Measurements from ENCODE around the gene FBXL16. TPM values are rescaled to one million over a fixed set of nuclear protein-coding genes. Genes with fewer than 3 reads are reported as not detected.

The FBXL16 gene
- total RNA-seq, 2 experiments from 2014 or later: 12.7 to 14.3 TPM

DNA sequence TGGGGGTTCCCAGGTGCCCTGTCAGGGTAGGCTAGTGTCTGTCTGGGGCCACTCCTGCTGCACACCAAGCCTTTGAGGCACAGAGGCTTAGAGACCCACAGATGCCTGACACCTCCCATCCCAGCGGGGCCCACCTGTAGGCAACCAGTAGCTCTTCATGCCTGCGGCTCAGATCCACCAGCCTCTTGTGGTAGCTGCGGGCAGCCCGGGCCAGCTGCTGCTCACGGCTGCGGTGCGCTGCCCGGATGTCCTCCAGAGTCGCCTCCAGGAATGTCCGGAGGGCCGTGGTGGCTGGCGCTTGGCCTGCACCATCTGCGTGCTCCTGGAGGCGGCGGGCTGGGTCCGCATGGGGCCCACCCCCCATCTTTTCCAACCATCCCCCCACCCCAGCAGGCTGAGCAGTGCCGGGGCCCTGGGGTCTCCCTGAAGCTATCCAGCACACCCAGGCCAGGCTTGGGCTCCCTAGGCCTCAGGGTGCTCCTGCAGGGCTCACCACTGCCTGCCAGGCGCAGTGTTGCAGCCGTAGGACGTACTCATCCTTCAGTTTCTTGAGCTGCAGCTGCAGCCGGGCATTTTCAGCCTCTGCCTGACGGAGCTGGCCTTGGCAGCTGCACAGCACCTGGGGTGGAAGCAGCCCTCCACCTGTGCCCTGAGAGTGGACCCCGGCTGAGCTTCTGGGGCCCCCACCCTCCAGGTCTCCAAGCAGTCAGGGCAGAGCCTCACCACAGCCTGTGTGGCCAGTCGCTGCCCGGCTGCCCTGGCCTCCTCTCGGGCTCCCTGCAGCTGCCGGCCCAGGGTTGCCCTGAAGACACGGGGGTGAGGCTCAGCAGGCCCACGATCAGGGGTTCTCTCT, 18.8 kb upstream of the FBXL16 start:
- Mint-ChIP-seq H3K9me3 (no peaks in the 10 kb centered on the region), H3K4me1 (peaks cover 12% of the 10 kb centered on the region), H3K27ac (no peak overlapping the region), H3K36me3 (ENCODE audit: low read depth) (no peaks in the 10 kb centered on the region), H3K27me3 (no peaks in the 10 kb centered on the region), H3K4me3 (no peak overlapping the region)
- ChIA-PET CTCF (interaction anchor here (0.5 to 2.3 kb wide), 7 partner anchors 12 to 268 kb away, joined by 3 to 14 read pairs (median 4); partner anchors contain the start of gene CIAO3), POLR2A (no interaction called here)
- DNase-seq: no peak

DNA sequence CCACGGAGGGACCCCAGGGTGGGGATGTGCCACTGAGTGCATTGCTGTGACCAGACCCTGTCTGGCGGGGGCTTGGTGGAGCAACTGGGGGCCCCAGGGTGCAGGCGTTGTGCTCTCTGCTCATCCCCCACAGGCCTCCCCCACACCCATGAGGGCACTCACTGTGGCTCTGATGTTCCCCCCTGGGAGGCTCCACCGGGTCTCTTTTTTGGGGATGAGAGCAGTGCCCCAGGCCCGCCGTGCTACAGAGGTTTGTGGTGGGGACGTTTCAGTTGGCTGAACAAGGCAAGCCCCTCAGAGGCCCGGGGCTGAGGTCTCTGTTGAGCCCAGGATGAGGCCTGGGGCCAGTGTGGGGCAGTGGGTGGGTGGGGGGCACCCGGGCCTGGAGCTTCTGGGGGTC, 18.1 kb upstream of the FBXL16 start:
- Mint-ChIP-seq H3K4me1 (peaks cover 12% of the 10 kb centered on the region), H3K4me3 (no peak overlapping the region), H3K9me3 (no peaks in the 10 kb centered on the region), H3K27ac (no peak overlapping the region), H3K27me3 (peaks cover 1% of the 10 kb centered on the region), H3K36me3 (ENCODE audit: low read depth) (no peaks in the 10 kb centered on the region)
- ChIA-PET CTCF (interaction anchor here (0.5 to 2.1 kb wide), 5 partner anchors 12 to 27 kb away, joined by 3 to 8 read pairs (median 4); partner anchors contain the start of gene CIAO3), POLR2A (no interaction called here)
- DNase-seq: no peak

DNA sequence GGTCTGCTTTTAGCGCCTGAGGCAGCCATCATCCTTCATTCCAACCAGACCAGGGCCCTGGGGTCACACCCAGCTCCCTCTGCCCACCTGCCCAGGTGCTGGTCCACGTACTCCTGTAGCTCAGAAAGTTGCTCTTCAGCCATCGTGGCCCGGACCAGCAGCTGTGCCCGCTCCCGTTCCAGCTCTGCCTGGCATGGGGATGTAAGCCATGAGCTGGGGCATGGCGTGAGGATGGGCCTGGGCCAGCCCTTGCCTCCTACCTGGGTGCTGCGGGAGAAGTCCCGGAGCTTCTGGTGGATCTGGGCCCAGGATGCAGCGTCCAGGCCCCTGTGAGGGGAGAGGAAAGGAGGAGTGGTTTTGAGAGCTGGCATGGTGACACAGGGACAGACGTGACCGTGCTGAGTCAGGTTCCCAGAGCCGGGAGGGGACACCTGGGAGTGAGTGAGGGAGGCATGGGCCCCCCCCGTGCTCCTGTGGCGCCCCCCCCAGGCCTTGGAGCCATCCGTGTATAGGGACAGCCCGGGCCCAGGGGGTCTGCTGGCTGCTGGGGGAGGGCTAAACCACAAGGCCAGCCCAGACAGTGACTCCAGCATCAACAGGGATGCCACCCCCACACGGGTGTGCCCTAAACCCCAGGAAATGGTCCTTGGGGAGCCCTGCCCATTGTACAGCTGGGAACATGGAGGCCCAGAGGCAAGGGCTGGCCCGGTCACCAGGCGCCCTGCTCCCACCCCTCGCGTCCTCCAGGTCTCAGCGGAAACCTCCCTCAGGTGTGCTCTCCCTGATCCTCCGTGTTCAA, 17.4 kb upstream of the FBXL16 start:
- ChIA-PET CTCF (interaction anchor here (0.7 to 2.1 kb wide), 3 partner anchors 9 to 28 kb away, joined by 3 to 8 read pairs (median 4); partner anchors contain the start of gene CIAO3), POLR2A (no interaction called here)
- no peaks in the 10 kb centered on the region for H3K36me3 Mint-ChIP-seq (ENCODE audit: low read depth)
- H3K27me3 Mint-ChIP-seq: peaks cover 2% of the 10 kb centered on the region
- H3K27ac Mint-ChIP-seq: peak overlapping the region; percentile 19
- DNase-seq: no peak
- H3K4me3 Mint-ChIP-seq: no peak overlapping the region
- peaks cover 12% of the 10 kb centered on the region for H3K4me1 Mint-ChIP-seq
- H3K9me3 Mint-ChIP-seq: no peaks in the 10 kb centered on the region

DNA sequence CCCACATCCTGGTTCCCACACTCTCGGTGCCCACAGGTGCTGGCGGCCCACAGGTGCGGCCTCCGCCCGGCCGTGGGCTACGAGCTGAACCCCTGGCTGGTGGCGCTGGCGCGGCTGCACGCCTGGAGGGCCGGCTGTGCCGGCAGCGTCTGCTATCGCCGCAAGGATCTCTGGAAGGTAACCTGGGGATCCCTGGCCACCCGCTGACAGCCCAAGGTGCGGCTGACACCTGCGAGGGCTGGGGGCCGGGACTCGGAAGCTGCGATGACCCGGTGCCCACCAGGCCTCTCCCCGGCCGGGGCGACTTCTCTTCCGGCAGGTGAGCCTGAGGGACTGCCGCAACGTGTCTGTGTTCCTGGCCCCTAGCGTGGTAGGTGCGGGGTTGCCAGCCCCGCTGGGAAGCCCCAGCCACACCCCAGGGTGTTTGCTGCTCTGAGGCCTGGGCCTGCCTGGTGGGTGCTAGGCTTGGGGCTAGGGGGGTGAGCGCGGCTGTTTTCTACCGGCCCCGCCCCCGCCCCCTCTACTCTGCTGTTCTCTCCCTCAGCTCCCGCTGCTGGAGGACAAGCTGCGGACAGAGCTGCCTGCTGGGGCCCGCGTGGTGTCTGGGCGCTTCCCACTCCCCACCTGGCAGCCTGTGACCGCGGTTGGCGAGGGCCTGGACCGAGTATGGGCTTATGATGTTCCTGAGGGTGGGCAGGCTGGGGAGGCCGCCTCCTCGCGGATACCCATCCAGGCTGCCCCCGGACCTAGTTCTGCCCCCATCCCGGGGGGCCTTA, 16.4 kb upstream of the FBXL16 start:
- POLR2A ChIA-PET: interaction anchor here (0.5 to 1.1 kb wide), 3 partner anchors 27 to 1328 kb away, joined by 3 to 6 read pairs (median 4); no protein-coding TSS in a partner anchor
- H3K36me3 Mint-ChIP-seq (ENCODE audit: low read depth): no peaks in the 10 kb centered on the region
- peaks cover 12% of the 10 kb centered on the region for H3K4me1 Mint-ChIP-seq
- H3K27me3 Mint-ChIP-seq: peaks cover 2% of the 10 kb centered on the region
- DNase-seq: no peak
- H3K27ac Mint-ChIP-seq: no peak overlapping the region
- CTCF ChIA-PET: interaction anchor here (0.7 to 2.2 kb wide), 8 partner anchors 8 to 66 kb away, joined by 3 to 9 read pairs (median 4); partner anchors contain the start of genes CHTF18, CIAO3 and RPUSD1
- peak overlapping the region; percentile 32 for H3K4me3 Mint-ChIP-seq
- no peaks in the 10 kb centered on the region for H3K9me3 Mint-ChIP-seq

DNA sequence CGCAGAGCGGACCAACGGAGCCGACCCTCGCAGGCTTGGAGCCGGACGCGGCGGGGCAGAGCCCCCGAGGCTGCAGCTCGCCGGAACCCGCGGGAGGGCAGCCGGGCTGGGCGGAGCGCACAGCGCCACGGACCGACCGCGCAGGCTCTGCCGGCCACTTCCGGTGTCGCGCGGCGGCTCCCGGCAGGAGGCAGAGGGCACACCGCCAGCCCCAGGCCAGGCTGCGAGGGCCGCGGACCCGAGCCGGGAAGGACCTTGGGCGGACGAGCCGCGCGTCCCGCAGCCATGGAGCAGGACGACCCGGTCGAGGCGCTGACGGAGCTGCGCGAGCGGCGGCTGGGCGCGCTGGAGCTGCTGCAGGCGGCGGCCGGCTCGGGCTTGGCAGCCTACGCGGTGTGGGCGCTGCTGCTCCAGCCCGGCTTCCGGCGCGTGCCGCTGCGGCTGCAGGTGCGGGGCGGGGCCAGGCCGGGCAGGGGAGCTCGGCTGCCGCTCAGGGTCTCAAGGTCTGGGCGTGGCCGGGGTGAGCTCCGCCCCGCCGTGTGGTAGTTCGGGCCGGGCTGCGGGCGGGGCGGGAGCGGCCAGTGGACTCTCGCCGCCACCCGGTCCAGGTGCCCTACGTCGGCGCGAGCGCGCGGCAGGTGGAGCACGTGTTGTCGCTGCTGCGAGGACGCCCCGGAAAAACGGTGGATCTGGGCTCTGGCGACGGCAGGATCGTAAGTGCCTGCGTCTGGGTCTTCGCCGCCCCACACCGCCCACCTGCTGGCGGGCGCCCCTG, 15.6 kb upstream of the FBXL16 start, which contains the start of gene ANTKMT:
ANTKMT (plus strand) TSS at position 157 of the 775 bp plus-strand sequence; CDS start at position 286, 129 bp downstream.
- Mint-ChIP-seq H3K27me3 (peaks cover 6% of the 10 kb centered on the region), H3K27ac (peak within 1 kb of the TSS; percentile 76), H3K4me1 (peaks cover 14% of the 10 kb centered on the region), H3K4me3 (peak within 1 kb of the TSS; percentile 68), H3K36me3 (ENCODE audit: low read depth) (no peaks in the 10 kb centered on the region), H3K9me3 (no peaks in the 10 kb centered on the region)
- POLR2A ChIA-PET: interaction anchor here (0.8 to 1.1 kb wide), 3 partner anchors 26 to 85 kb away, joined by 3 to 4 read pairs (median 3); partner anchors contain the start of gene METTL26
- DNase-seq: peak; percentile 68
- CTCF ChIA-PET: interaction anchor here (0.6 to 2.2 kb wide), 7 partner anchors 9 to 895 kb away, joined by 3 to 9 read pairs (median 4); partner anchors contain the start of genes CHTF18, CIAO3 and RPUSD1

DNA sequence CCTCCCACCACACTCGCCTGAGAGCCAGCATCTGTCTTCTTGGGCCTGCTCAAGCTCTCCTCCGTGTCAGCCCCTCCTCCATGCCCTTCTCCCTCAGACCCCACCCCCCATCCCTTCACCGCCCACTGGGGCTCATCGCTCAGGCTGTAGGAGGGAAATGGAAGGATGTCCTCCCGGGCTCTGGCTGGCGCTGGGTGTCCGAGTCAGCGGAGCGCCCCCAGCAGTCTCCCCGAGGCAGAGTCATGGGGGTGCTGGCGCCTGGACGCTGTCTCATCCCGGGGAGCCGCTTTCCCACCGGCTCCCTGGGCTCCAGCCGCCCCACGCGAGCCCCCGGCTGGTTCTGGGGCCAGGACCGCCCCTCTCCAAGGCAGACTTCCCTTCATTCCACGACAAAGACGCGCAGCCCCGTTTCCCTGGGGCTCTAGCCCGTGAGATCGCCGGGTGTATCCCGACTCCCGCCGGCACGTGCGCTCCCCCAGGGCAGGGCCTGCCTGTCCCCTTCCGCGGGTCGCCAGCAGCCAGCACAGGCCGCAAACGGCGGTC, 14.9 kb upstream of the FBXL16 start:
- POLR2A ChIA-PET: interaction anchor here (1.0 kb wide), 1 partner anchor 84 kb away, joined by 3 read pairs; the partner anchor contains the start of gene METTL26

DNA sequence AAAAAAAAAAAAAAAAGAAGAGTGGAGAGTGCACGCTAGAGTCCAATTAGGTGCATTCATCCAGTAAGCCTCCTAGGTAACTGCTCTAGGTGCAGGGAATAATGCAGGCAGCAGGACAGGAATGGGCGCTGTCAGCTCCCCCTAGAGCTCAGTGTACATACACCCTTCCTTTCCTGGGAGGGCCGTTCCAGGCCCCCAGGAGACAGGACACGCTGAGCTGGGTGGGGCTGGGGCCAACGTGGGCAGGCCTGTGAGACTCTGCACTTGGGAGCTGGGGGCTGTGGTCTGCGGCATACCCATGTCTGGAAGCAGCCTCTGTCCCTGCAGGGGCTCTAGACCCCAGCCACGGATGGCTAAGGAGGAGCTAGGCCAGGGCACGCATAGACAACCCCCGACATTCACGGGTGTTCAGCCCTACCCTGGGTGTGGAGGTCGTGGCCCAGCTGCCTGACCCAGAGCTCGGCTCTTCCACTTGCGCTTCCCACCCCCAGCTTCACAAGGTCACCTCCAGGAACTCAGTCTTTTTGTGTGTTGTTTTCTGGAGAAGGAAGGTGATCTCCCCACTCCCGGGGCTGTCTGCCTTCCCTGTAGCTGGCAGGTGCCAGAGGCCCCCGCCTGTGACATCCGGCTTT, 14.3 kb upstream of the FBXL16 start:
- Mint-ChIP-seq H3K36me3 (ENCODE audit: low read depth) (no peaks in the 10 kb centered on the region), H3K27ac (peak overlapping the region; percentile 76), H3K27me3 (peaks cover 10% of the 10 kb centered on the region), H3K9me3 (no peaks in the 10 kb centered on the region), H3K4me1 (peaks cover 14% of the 10 kb centered on the region), H3K4me3 (peak overlapping the region; percentile 68)
- POLR2A ChIA-PET: interaction anchor here (1.0 kb wide), 1 partner anchor 84 kb away, joined by 3 read pairs; the partner anchor contains the start of gene METTL26
- CTCF ChIA-PET: interaction anchor here (0.6 to 2.2 kb wide), 5 partner anchors 8 to 897 kb away, joined by 3 to 9 read pairs (median 5); partner anchors contain the start of gene CIAO3
- DNase-seq: no peak

More for the DNA sequence above, 14.9 kb upstream of the FBXL16 start:
- CTCF ChIA-PET: interaction anchor here (0.6 to 2.2 kb wide), 7 partner anchors 8 to 896 kb away, joined by 3 to 9 read pairs (median 5); partner anchors contain the start of genes CHTF18, CIAO3 and RPUSD1
- Mint-ChIP-seq H3K9me3 (no peaks in the 10 kb centered on the region), H3K27ac (peak overlapping the region; percentile 76), H3K27me3 (peaks cover 10% of the 10 kb centered on the region), H3K4me3 (peak overlapping the region; percentile 68), H3K36me3 (ENCODE audit: low read depth) (no peaks in the 10 kb centered on the region), H3K4me1 (peaks cover 14% of the 10 kb centered on the region)
- DNase-seq: peak; percentile 39

DNA sequence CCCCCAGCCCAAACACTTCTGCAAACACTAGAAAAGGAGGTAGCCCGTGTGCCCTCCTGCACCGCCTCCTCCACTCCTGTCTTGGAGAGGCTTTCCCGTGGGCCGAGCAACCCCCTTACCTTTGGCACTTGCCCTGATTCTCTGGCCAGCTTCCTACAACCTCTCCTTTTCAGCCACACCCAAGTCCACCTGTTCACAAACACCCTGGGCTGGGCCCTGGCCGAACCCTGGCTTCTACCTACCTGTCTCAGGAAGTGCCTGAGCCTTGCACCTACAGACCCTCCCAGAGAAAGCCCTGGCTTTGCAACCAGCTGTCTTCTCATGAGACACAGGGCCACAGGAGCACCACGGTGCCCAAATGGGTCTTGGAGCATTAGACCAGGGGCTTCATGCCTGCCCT, 13.3 kb upstream of the FBXL16 start:
- Mint-ChIP-seq H3K27ac (no peak overlapping the region), H3K9me3 (no peaks in the 10 kb centered on the region), H3K4me1 (peaks cover 16% of the 10 kb centered on the region), H3K4me3 (no peak overlapping the region), H3K27me3 (peaks cover 12% of the 10 kb centered on the region), H3K36me3 (ENCODE audit: low read depth) (no peaks in the 10 kb centered on the region)
- ChIA-PET CTCF (interaction anchor here (1.9 kb wide), 1 partner anchor 17 kb away, joined by 9 read pairs; no protein-coding TSS in a partner anchor), POLR2A (no interaction called here)
- no peak for DNase-seq

DNA sequence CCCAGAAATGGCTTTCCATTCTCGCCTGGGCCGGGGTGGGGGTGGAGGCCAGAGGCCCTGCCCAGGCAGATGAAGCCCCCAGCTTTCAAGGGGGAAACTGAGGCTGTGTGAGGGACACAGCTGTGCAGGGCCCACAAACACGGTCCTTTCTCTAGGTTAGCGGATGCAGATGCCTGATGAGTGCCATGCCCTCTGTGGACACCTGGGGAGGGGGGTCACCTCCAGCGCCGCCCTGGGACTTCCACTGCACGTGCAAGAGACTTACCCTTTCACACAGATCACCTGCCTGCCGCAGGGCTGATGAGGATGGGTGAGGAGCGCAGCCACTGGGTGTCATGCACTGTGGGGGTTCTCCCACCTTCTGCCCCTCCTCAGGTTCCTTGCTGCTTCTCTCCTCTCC, 12.8 kb upstream of the FBXL16 start:
- Mint-ChIP-seq H3K9me3 (no peaks in the 10 kb centered on the region), H3K27me3 (peaks cover 16% of the 10 kb centered on the region), H3K27ac (no peak overlapping the region), H3K4me1 (peaks cover 17% of the 10 kb centered on the region), H3K36me3 (ENCODE audit: low read depth) (no peaks in the 10 kb centered on the region), H3K4me3 (no peak overlapping the region)
- ChIA-PET POLR2A (no interaction called here), CTCF (no interaction called here)
- DNase-seq: no peak

DNA sequence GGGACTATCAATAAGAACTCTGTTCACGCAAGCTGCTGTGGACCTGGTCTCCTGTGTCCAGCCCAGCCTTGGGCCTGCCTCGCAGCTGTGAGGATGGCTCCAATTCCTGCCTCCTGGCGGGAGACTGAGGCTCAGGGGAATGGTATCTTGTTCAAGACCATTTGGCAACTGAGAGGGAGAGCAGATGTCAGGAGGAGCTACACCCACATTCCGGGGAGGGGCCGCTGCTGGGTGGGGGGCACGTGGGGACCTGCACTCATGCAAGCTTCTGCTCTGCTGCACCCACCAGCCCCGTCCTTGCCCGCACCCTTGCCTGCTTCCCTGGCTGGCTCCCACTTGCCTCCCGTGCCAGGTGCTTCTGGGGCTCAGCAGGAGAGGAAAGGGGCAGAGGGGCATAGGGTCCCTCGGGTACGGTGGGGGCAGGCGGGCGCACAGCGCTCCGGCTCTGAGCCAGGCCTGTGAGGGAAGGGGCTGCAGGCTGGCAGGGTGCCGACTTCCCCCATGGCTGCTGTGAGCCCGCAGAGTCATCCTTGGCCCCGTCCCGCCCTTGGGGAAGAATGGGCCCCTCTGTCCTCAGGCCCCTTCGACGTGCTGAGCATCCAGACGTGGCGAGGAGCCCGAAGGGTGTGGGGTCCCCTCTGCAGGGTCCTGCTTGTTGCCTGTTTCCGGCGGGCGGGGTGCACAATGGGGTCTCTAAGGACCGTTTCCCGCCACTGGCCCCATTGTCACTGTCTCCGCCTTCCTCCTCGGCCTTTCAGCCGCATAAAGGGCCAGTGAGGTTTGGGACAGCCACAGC, 12.0 kb upstream of the FBXL16 start:
- no peak for DNase-seq
- Mint-ChIP-seq H3K4me3 (no peak overlapping the region), H3K27me3 (peaks cover 19% of the 10 kb centered on the region), H3K9me3 (no peaks in the 10 kb centered on the region), H3K4me1 (peaks cover 19% of the 10 kb centered on the region), H3K27ac (no peak overlapping the region), H3K36me3 (ENCODE audit: low read depth) (no peaks in the 10 kb centered on the region)
- ChIA-PET POLR2A (no interaction called here), CTCF (interaction anchor here (1.6 kb wide), 1 partner anchor 68 kb away, joined by 7 read pairs; no protein-coding TSS in a partner anchor)

All from activated CD4-positive, alpha-beta T cell treated with anti-CD3 and anti-CD28 coated beads, Interleukin-2, amount 10 ng/mL, durations not matched to agents 7 days and 5 days (primary cell).